ENCODE data around the gene RFX3. TPM values are rescaled to one million over a fixed set of nuclear protein-coding genes. Genes with fewer than 3 reads are reported as not detected.

RFX3 gene
- total and polyA plus RNA-seq, 2 of the 13 experiments (the other 11 are each of a cell fraction or from before 2014, with no cell fraction given) = 2.7 to 5.3 TPM

GRCh38 chr9:3520564-3520963, 5.2 kb downstream of the RFX3 start (continued):
- TF ChIP-seq CREB3 (CRISPR knock-in tag; IDR thresholded peaks at IDR 0.05) (no peak), SP5 (CRISPR knock-in tag; IDR thresholded peaks at IDR 0.05; ENCODE audit: borderline replicate concordance, low read depth) (no peak), USF2 (IDR thresholded peaks at IDR 0.05; ENCODE audit: low read depth, low read length) (no peak), USF2 (CRISPR knock-in tag; IDR thresholded peaks at IDR 0.05; ENCODE audit: borderline replicate concordance) (no peak), SIX1 (CRISPR knock-in tag; IDR thresholded peaks at IDR 0.05; ENCODE audit: borderline replicate concordance) (peak; percentile 62; the same call in 1 of the 2 replicates)

GRCh38 chr9:3517377-3518048, 8.3 kb downstream of the RFX3 start:
- H3K79me2 ChIP-seq (ENCODE audit: insufficient read depth, low read length) = peaks cover 17% of the 10 kb centered on the region
- H3K4me1 ChIP-seq (ENCODE audit: insufficient read depth, low read length) = peaks cover 17% of the 10 kb centered on the region
- CTCF ChIA-PET (ENCODE audit: low intra/inter-chr PET ratio, low total read pairs) = no interaction called here
- H4K20me1 ChIP-seq (ENCODE audit: insufficient read depth, low read length) = no peaks in the 10 kb centered on the region
- H2AFZ ChIP-seq (ENCODE audit: low read length) = no peak overlapping the region
- FAIRE-seq (no peak), DNase-seq (ENCODE audit: low spot score) (no peak), ATAC-seq (no peak)
- intact Hi-C loops (cut with micrococcal nuclease; ENCODE audit: unreplicated experiment) (no loop called here), in situ Hi-C loops (cut with HindIII; ENCODE audit: extremely low pct_ligation_motif_present, low pct_unique_long_range_greater_than_20kb) (loop anchor here (25.0 kb wide), 1 partner anchor 680 kb away; the partner anchor contains the start of gene PUM3)
- POLR2A ChIA-PET = interaction anchor here (2.7 kb wide), 1 partner anchor 9 kb away, joined by 20 read pairs; the partner anchor contains the start of gene RFX3
- no peak overlapping the region for H3K27ac ChIP-seq (ENCODE audit: extremely low read length, insufficient read depth, low read length)
- H3K4me2 ChIP-seq (ENCODE audit: low read depth, low read length) = no peak overlapping the region
- no peaks in the 10 kb centered on the region for H3K36me3 ChIP-seq (replicated peaks in 1 of 2; ENCODE audit: control insufficient read depth in 1 of 2, insufficient read depth in 2 of 2, low read length in 2 of 2)
- no peak overlapping the region for H3K9ac ChIP-seq (ENCODE audit: insufficient read depth, low read depth, low read length)
- 97% methylated on average over 3 of the region's 3 CpGs for WGBS (ENCODE audit: low lambda C conversion rate)
- H3K27me3 ChIP-seq (ENCODE audit: control insufficient read depth in 1 of 2, insufficient read depth in 2 of 2, low read length in 2 of 2) = no peaks in the 10 kb centered on the region
- H3K4me3 ChIP-seq (replicated peaks in 1 of 3; ENCODE audit: insufficient read depth in 1 of 3, low read depth in 2 of 3, low read length in 3 of 3) = no peak overlapping the region
- no TSS peak for BruUV-seq (replicated peaks)
- no peaks in the 10 kb centered on the region for H3K9me3 ChIP-seq (ENCODE audit: low read length)
- TF ChIP-seq CBX1 (IDR thresholded peaks at IDR 0.05; ENCODE audit: low read depth) = no peak
- no peak for TF ChIP-seq FOXK2 (IDR thresholded peaks at IDR 0.05)
- no peak for TF ChIP-seq ELK4 (CRISPR knock-in tag; IDR thresholded peaks at IDR 0.05; ENCODE audit: borderline replicate concordance)
- no peak for TF ChIP-seq ZNF512B (CRISPR knock-in tag; IDR thresholded peaks at IDR 0.05; ENCODE audit: borderline replicate concordance)
- no peak for TF ChIP-seq YEATS2 (CRISPR knock-in tag; IDR thresholded peaks at IDR 0.05; ENCODE audit: borderline replicate concordance)
- no peak for TF ChIP-seq MLX (CRISPR knock-in tag; IDR thresholded peaks at IDR 0.05)
- TF ChIP-seq SMAD1 (CRISPR knock-in tag; IDR thresholded peaks at IDR 0.05; ENCODE audit: borderline replicate concordance, low read depth) = no peak
- no peak for TF ChIP-seq TFE3 (CRISPR knock-in tag; IDR thresholded peaks at IDR 0.05)

Data from HepG2 (cell line).